ENCODE measurements around the gene CTXN2.

The CTXN2 gene

GRCh38 chr15:48191574-48192225 is at the start of gene CTXN2:
Gene CTXN2 (plus strand): TSS chr15:48191665. CDS start chr15:48201301, 9,636 bp downstream.
- no peak for DNase-seq

GRCh38 chr15:48143856-48144255 is 47.6 kb upstream of the CTXN2 start:
- DNase-seq: no peak

- no peak for DNase-seq
Measured at GRCh38 chr15:48144889-48145288, 46.6 kb upstream of the CTXN2 start.

- DNase-seq: no peak
Measured at GRCh38 chr15:48145923-48146322, 45.5 kb upstream of the CTXN2 start.

GRCh38 chr15:48147358-48147757 is 44.1 kb upstream of the CTXN2 start:
- no peak for DNase-seq

GRCh38 chr15:48149858-48150257 is 41.6 kb upstream of the CTXN2 start:
- no peak for DNase-seq

GRCh38 chr15:48153526-48153925 is 37.9 kb upstream of the CTXN2 start:
- DNase-seq: no peak

GRCh38 chr15:48168616-48169015 is 22.8 kb upstream of the CTXN2 start:
- no peak for DNase-seq

- no peak for DNase-seq
Measured at GRCh38 chr15:48170981-48171380, 20.5 kb upstream of the CTXN2 start.

- DNase-seq: no peak
Measured at GRCh38 chr15:48175126-48175525, 16.3 kb upstream of the CTXN2 start.

- DNase-seq: no peak
Measured at GRCh38 chr15:48176112-48176511, 15.4 kb upstream of the CTXN2 start.

- DNase-seq: no peak
Measured at GRCh38 chr15:48176957-48177356, 14.5 kb upstream of the CTXN2 start.

GRCh38 chr15:48177383-48177765 is 14.1 kb upstream of the CTXN2 start:
- no peak for DNase-seq

GRCh38 chr15:48177766-48178647 is 13.5 kb upstream of the CTXN2 start, which contains the start of gene MYEF2:
Gene MYEF2 (minus strand): TSS chr15:48178295. CDS start chr15:48178237, 58 bp downstream.
- peak; percentile 55 for DNase-seq

- no peak for DNase-seq
Measured at GRCh38 chr15:48178648-48178931, 12.9 kb upstream of the CTXN2 start.

- no peak for DNase-seq
Measured at GRCh38 chr15:48182749-48183148, 8.7 kb upstream of the CTXN2 start.

GRCh38 chr15:48185529-48185928 is 5.9 kb upstream of the CTXN2 start:
- no peak for DNase-seq

- DNase-seq: no peak
Measured at GRCh38 chr15:48186271-48186670, 5.2 kb upstream of the CTXN2 start.

GRCh38 chr15:48190932-48191573 is 412 bp upstream of the CTXN2 start:
- DNase-seq: no peak

- no peak for DNase-seq
Measured at GRCh38 chr15:48202068-48202467, 10.6 kb downstream of the CTXN2 start.

- DNase-seq: no peak
Measured at GRCh38 chr15:48205981-48206380, 14.5 kb downstream of the CTXN2 start, which contains the start of gene SLC12A1. Gene SLC12A1 (plus strand): TSS chr15:48206302. CDS start chr15:48207720, 1,418 bp downstream.

- DNase-seq: no peak
Measured at GRCh38 chr15:48221261-48221660, 29.8 kb downstream of the CTXN2 start.

GRCh38 chr15:48221885-48222284 is 30.4 kb downstream of the CTXN2 start:
- DNase-seq: no peak

- DNase-seq: no peak
Measured at GRCh38 chr15:48222627-48223026, 31.2 kb downstream of the CTXN2 start.
